Measurements from ENCODE around the gene HRCT1. TPM values are rescaled to one million over a fixed set of nuclear protein-coding genes. Genes with fewer than 3 reads are reported as not detected.

The HRCT1 gene
- total RNA-seq, 1 donor from 2014 or later: not detected

- Mint-ChIP-seq H3K9me3 (no peaks in the 10 kb centered on the region), H3K27me3 (no peaks in the 10 kb centered on the region), H3K4me1 (ENCODE audit: unreplicated experiment) (peaks cover 3% of the 10 kb centered on the region), H3K27ac (no peak overlapping the region), H3K4me3 (no peak overlapping the region), H3K36me3 (no peaks in the 10 kb centered on the region)
- no peak for DNase-seq (ENCODE audit: extremely low spot score, unreplicated experiment)
- TF ChIP-seq, protein P1, sequence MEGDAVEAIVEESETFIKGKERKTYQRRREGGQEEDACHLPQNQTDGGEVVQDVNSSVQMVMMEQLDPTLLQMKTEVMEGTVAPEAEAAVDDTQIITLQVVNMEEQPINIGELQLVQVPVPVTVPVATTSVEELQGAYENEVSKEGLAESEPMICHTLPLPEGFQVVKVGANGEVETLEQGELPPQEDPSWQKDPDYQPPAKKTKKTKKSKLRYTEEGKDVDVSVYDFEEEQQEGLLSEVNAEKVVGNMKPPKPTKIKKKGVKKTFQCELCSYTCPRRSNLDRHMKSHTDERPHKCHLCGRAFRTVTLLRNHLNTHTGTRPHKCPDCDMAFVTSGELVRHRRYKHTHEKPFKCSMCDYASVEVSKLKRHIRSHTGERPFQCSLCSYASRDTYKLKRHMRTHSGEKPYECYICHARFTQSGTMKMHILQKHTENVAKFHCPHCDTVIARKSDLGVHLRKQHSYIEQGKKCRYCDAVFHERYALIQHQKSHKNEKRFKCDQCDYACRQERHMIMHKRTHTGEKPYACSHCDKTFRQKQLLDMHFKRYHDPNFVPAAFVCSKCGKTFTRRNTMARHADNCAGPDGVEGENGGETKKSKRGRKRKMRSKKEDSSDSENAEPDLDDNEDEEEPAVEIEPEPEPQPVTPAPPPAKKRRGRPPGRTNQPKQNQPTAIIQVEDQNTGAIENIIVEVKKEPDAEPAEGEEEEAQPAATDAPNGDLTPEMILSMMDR (conservative IDR thresholded peaks at IDR 0.05): no peak
Observed at GRCh38 chr9:35920051-35920620, 14.1 kb downstream of the HRCT1 start.

GRCh38 chr9:35923598-35923926, 17.6 kb downstream of the HRCT1 start:
- no peaks in the 10 kb centered on the region for H3K36me3 Mint-ChIP-seq
- peaks cover 3% of the 10 kb centered on the region for H3K4me1 Mint-ChIP-seq (ENCODE audit: unreplicated experiment)
- H3K9me3 Mint-ChIP-seq: no peaks in the 10 kb centered on the region
- no peak overlapping the region for H3K4me3 Mint-ChIP-seq
- no peak overlapping the region for H3K27ac Mint-ChIP-seq
- TF ChIP-seq, protein P1 (conservative IDR thresholded peaks at IDR 0.05): no peak
- DNase-seq (ENCODE audit: extremely low spot score, unreplicated experiment): no peak
- peaks cover 7% of the 10 kb centered on the region for H3K27me3 Mint-ChIP-seq

GRCh38 chr9:35923927-35924763, 18.1 kb downstream of the HRCT1 start:
- Mint-ChIP-seq H3K9me3 (no peaks in the 10 kb centered on the region), H3K4me3 (no peak overlapping the region)
- TF ChIP-seq, protein P1 (conservative IDR thresholded peaks at IDR 0.05): no peak

DNA sequence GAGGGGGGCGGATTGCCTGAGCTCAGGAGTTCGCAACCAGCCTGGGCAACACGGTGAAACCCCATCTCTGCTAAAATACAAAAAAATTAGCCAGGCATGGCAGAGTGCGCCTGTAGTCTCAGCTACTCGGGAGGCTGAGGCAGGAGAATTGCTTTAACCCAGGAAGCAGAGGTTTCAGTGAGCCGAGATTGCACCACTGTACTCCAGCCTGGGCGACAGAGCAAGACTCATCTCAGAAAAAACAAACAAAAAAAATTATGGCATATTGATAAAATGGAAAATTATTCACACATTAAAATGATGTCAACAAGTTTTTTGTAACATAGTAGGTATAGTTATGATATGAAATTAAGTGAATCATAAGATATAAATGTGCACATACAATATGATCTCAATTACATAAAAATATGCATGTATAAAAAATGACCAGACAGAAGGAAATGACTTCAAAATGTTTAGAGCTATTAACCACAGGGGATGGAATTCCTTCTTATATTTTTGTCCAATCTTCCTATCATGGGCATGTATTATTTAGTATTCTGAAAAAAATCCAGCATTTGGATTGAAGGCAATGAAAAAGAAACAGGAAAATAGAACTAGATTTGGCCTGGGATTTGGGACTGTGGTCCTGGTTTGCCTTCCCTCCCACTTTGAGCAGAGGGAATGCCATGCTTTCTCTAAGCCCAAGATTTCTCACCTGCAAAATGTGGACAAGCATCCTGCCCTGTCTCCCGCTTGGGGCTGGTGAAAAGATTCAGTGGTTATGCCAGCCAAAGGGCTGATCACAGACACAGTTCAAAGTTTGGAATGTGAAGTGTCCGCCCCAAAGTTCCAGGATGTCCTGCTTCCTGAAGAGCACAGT, 22.8 kb downstream of the HRCT1 start:
- H3K4me3 Mint-ChIP-seq: no peak overlapping the region
- TF ChIP-seq, protein P1 (conservative IDR thresholded peaks at IDR 0.05): no peak
- peaks cover 3% of the 10 kb centered on the region for H3K4me1 Mint-ChIP-seq (ENCODE audit: unreplicated experiment)
- no peak overlapping the region for H3K27ac Mint-ChIP-seq
- H3K36me3 Mint-ChIP-seq: no peaks in the 10 kb centered on the region
- DNase-seq (ENCODE audit: extremely low spot score, unreplicated experiment): no peak
- H3K27me3 Mint-ChIP-seq: peaks cover 39% of the 10 kb centered on the region
- H3K9me3 Mint-ChIP-seq: no peaks in the 10 kb centered on the region

More at GRCh38 chr9:35923927-35924763, 18.1 kb downstream of the HRCT1 start:
- Mint-ChIP-seq H3K27me3 (peaks cover 12% of the 10 kb centered on the region), H3K27ac (peak overlapping the region; percentile 71), H3K36me3 (no peaks in the 10 kb centered on the region), H3K4me1 (ENCODE audit: unreplicated experiment) (peaks cover 3% of the 10 kb centered on the region)
- no peak for DNase-seq (ENCODE audit: extremely low spot score, unreplicated experiment)

DNA sequence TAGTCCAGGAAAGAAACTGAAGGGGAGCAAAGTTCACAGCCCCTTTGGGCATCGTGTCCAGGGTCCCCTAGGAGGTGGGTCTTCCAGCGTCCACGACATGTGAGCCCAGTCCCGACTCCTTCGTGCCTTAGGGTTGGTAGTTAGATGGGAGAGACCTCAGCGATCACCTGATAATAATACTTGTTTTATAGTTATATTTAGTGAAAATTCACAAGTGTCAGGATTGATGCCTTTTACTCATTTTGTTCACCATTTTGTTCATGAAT, 23.4 kb downstream of the HRCT1 start:
- no peak overlapping the region for H3K27ac Mint-ChIP-seq
- H3K27me3 Mint-ChIP-seq: peaks cover 40% of the 10 kb centered on the region
- H3K9me3 Mint-ChIP-seq: no peaks in the 10 kb centered on the region
- TF ChIP-seq, protein P1 (conservative IDR thresholded peaks at IDR 0.05): no peak
- DNase-seq (ENCODE audit: extremely low spot score, unreplicated experiment): no peak
- H3K4me3 Mint-ChIP-seq: no peak overlapping the region
- no peaks in the 10 kb centered on the region for H3K36me3 Mint-ChIP-seq
- H3K4me1 Mint-ChIP-seq (ENCODE audit: unreplicated experiment): no peaks in the 10 kb centered on the region

Data from type B pancreatic cell (in vitro differentiated cells).